ENCODE measurements around the gene OSBPL10. TPM values are rescaled to one million over a fixed set of nuclear protein-coding genes. Genes with fewer than 3 reads are reported as not detected.

Gene OSBPL10
- total RNA-seq, 1 donor from 2014 or later = 52.7 TPM

DNA sequence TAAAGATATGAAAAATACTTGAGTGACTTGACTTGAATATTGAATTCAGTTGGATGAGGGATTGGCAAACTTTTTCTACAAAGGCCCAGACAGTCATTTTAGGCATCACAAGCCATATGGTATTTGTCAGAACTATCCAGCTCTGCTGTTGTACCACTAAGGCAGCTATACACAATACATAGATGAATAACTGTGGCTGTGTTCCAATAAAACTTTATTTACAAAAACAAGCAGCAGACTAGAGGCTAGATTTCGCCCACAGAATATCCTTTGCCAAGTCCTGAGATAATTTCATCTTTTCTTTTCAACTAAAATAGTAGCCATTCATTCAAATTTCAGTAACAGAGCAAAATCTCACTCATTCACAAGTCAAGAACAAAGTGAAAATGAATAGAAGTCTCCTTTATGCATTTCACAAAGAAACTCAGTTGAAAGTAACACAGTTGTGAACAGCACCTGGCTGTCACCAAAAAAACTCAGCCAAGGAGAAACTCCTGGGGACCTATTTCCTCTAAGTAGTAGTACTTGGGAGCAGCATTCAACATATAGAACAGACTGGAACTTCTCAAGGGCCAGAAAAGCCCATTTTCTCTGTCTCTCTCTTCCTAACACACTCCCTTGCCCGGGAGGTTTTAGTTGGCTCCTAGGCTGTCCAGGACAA, 56.3 kb downstream of the OSBPL10 start:
- Histone ChIP-seq H3K4me3 (ENCODE audit: insufficient read depth, low read depth, low read length) (no peak overlapping the region), H3K27ac (ENCODE audit: low read depth, low read length) (no peak overlapping the region), H3K4me2 (ENCODE audit: low read length) (no peak overlapping the region), H3K4me1 (ENCODE audit: insufficient read depth, low read length) (no peaks in the 10 kb centered on the region), H3K36me3 (ENCODE audit: insufficient read depth, low read length) (no peaks in the 10 kb centered on the region), H3K9ac (ENCODE audit: low read length) (no peak overlapping the region), H4K20me1 (ENCODE audit: insufficient read depth, low read length) (peaks cover 26% of the 10 kb centered on the region), H3K9me3 (ENCODE audit: insufficient read depth, low read depth, low read length) (no peaks in the 10 kb centered on the region), H3K27me3 (ENCODE audit: insufficient read depth, low read length) (no peaks in the 10 kb centered on the region), H3K79me2 (ENCODE audit: insufficient read depth, low read length) (no peaks in the 10 kb centered on the region), H2AFZ (ENCODE audit: low read depth, low read length) (no peak overlapping the region)
- Mint-ChIP-seq H3K4me1 (ENCODE audit: low read depth, unreplicated experiment) (peaks cover 7% of the 10 kb centered on the region), H3K27ac (ENCODE audit: unreplicated experiment) (no peak overlapping the region), H3K27me3 (ENCODE audit: low read depth, unreplicated experiment) (no peaks in the 10 kb centered on the region), H3K9me3 (ENCODE audit: unreplicated experiment) (no peaks in the 10 kb centered on the region), H3K36me3 (ENCODE audit: low read depth, unreplicated experiment) (no peaks in the 10 kb centered on the region), H3K4me3 (ENCODE audit: unreplicated experiment) (no peak overlapping the region)
- DNase-seq (ENCODE audit: low read depth) (no peak), FAIRE-seq (no peak)
- no peak for TF ChIP-seq EZH2 (IDR thresholded peaks at IDR 0.05; ENCODE audit: insufficient read depth, low read length)
- TF ChIP-seq, protein P1, sequence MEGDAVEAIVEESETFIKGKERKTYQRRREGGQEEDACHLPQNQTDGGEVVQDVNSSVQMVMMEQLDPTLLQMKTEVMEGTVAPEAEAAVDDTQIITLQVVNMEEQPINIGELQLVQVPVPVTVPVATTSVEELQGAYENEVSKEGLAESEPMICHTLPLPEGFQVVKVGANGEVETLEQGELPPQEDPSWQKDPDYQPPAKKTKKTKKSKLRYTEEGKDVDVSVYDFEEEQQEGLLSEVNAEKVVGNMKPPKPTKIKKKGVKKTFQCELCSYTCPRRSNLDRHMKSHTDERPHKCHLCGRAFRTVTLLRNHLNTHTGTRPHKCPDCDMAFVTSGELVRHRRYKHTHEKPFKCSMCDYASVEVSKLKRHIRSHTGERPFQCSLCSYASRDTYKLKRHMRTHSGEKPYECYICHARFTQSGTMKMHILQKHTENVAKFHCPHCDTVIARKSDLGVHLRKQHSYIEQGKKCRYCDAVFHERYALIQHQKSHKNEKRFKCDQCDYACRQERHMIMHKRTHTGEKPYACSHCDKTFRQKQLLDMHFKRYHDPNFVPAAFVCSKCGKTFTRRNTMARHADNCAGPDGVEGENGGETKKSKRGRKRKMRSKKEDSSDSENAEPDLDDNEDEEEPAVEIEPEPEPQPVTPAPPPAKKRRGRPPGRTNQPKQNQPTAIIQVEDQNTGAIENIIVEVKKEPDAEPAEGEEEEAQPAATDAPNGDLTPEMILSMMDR (IDR thresholded peaks at IDR 0.05; ENCODE audit: insufficient read depth, low read depth, low read length) = no peak

DNA sequence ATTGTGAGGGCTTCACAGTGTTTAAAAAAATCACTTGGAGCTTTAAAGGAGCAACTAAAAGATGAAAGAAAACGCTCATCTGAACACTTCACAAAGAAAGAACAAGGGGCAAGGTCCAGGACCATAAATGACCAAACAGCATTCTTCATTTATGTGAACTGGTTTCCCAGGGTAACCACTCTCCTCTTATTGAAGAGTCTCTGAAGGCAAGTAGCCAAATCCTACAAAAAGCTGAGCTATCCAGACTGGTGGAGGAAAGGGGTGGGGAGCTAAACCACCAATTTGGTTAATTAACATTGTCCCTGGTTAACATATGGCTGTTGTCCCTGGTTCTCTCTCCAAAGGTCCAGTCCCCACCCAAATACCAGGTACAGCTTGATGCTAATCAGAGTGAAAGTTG, 58.1 kb downstream of the OSBPL10 start:
- TF ChIP-seq, protein P1 (IDR thresholded peaks at IDR 0.05; ENCODE audit: insufficient read depth, low read depth, low read length) = no peak
- no peak for TF ChIP-seq EZH2 (IDR thresholded peaks at IDR 0.05; ENCODE audit: insufficient read depth, low read length)
- H3K4me2 ChIP-seq (ENCODE audit: low read length) = no peak overlapping the region
- peaks cover 22% of the 10 kb centered on the region for H3K4me1 Mint-ChIP-seq (ENCODE audit: low read depth, unreplicated experiment)
- H3K4me3 Mint-ChIP-seq (ENCODE audit: unreplicated experiment) = no peak overlapping the region
- no peak overlapping the region for H3K27ac Mint-ChIP-seq (ENCODE audit: unreplicated experiment)
- no peaks in the 10 kb centered on the region for H3K4me1 ChIP-seq (ENCODE audit: insufficient read depth, low read length)
- no peaks in the 10 kb centered on the region for H3K9me3 Mint-ChIP-seq (ENCODE audit: unreplicated experiment)
- H3K36me3 ChIP-seq (ENCODE audit: insufficient read depth, low read length) = no peaks in the 10 kb centered on the region
- H3K4me3 ChIP-seq (ENCODE audit: insufficient read depth, low read depth, low read length) = no peak overlapping the region
- H2AFZ ChIP-seq (ENCODE audit: low read depth, low read length) = no peak overlapping the region
- FAIRE-seq (no peak), DNase-seq (ENCODE audit: low read depth) (no peak)
- peaks cover 33% of the 10 kb centered on the region for H4K20me1 ChIP-seq (ENCODE audit: insufficient read depth, low read length)
- no peak overlapping the region for H3K27ac ChIP-seq (ENCODE audit: low read depth, low read length)
- H3K36me3 Mint-ChIP-seq (ENCODE audit: low read depth, unreplicated experiment) = peaks cover 2% of the 10 kb centered on the region
- no peaks in the 10 kb centered on the region for H3K27me3 Mint-ChIP-seq (ENCODE audit: low read depth, unreplicated experiment)
- H3K9ac ChIP-seq (ENCODE audit: low read length) = no peak overlapping the region
- no peaks in the 10 kb centered on the region for H3K79me2 ChIP-seq (ENCODE audit: insufficient read depth, low read length)
- H3K9me3 ChIP-seq (ENCODE audit: insufficient read depth, low read depth, low read length) = no peaks in the 10 kb centered on the region
- no peaks in the 10 kb centered on the region for H3K27me3 ChIP-seq (ENCODE audit: insufficient read depth, low read length)

DNA sequence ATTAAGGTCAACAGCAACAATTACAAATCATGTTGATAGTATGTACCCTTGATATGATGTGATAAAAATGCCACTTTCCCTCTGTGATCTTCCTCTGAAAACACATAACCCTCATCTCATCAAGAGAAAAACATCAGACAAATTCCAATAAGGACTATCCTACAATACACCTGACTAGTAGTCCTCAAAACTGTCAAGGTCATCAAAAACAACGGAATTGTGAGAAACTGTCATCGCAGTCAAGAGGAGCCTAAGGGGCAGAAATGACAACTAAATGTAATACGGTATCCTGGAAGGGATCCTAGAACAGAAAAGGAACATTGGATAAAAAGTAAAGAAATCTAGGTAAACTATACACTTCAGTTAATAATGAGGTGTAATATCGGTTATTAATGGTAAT, 59.2 kb downstream of the OSBPL10 start:
- no peak overlapping the region for H3K4me3 ChIP-seq (ENCODE audit: insufficient read depth, low read depth, low read length)
- no peaks in the 10 kb centered on the region for H3K9me3 Mint-ChIP-seq (ENCODE audit: unreplicated experiment)
- no peak for TF ChIP-seq EZH2 (IDR thresholded peaks at IDR 0.05; ENCODE audit: insufficient read depth, low read length)
- TF ChIP-seq, protein P1 (IDR thresholded peaks at IDR 0.05; ENCODE audit: insufficient read depth, low read depth, low read length) = no peak
- no peaks in the 10 kb centered on the region for H3K9me3 ChIP-seq (ENCODE audit: insufficient read depth, low read depth, low read length)
- FAIRE-seq (no peak), DNase-seq (ENCODE audit: low read depth) (no peak)
- peaks cover 28% of the 10 kb centered on the region for H4K20me1 ChIP-seq (ENCODE audit: insufficient read depth, low read length)
- no peaks in the 10 kb centered on the region for H3K36me3 ChIP-seq (ENCODE audit: insufficient read depth, low read length)
- no peak overlapping the region for H3K9ac ChIP-seq (ENCODE audit: low read length)
- H3K27me3 Mint-ChIP-seq (ENCODE audit: low read depth, unreplicated experiment) = no peaks in the 10 kb centered on the region
- H3K27ac ChIP-seq (ENCODE audit: low read depth, low read length) = no peak overlapping the region
- peaks cover 2% of the 10 kb centered on the region for H3K36me3 Mint-ChIP-seq (ENCODE audit: low read depth, unreplicated experiment)
- H3K4me2 ChIP-seq (ENCODE audit: low read length) = no peak overlapping the region
- H3K27ac Mint-ChIP-seq (ENCODE audit: unreplicated experiment) = no peak overlapping the region
- peaks cover 31% of the 10 kb centered on the region for H3K4me1 Mint-ChIP-seq (ENCODE audit: low read depth, unreplicated experiment)
- H3K4me3 Mint-ChIP-seq (ENCODE audit: unreplicated experiment) = no peak overlapping the region
- H3K27me3 ChIP-seq (ENCODE audit: insufficient read depth, low read length) = no peaks in the 10 kb centered on the region
- H3K79me2 ChIP-seq (ENCODE audit: insufficient read depth, low read length) = peaks cover 4% of the 10 kb centered on the region
- no peak overlapping the region for H2AFZ ChIP-seq (ENCODE audit: low read depth, low read length)
- no peaks in the 10 kb centered on the region for H3K4me1 ChIP-seq (ENCODE audit: insufficient read depth, low read length)

All from astrocyte (in vitro differentiated cells and primary cell).